IPS-18a (cell line): ENCODE data around the gene DUSP22.
A peak's percentile ranks its signal among the peaks of the same experiment; 100 is the strongest.

Experiments used
- H3K27ac ChIP-seq: one replicate; pipeline ENCODE4 v1.5.1; 2013; ENCODE audit warnings: low read length
- H3K27me3 ChIP-seq: one replicate; pipeline ENCODE4 v1.6.1; 2013; ENCODE audit warnings: mild to moderate bottlenecking, low read length; ENCODE audit not compliant: control insufficient read depth, insufficient read depth
- H3K36me3 ChIP-seq: one replicate; pipeline ENCODE4 v1.6.1; 2013; ENCODE audit warnings: low read depth, low read length; ENCODE audit not compliant: control insufficient read depth
- H3K4me1 ChIP-seq: one replicate; pipeline ENCODE4 v1.6.1; 2013; ENCODE audit warnings: low read depth, low read length; ENCODE audit not compliant: control insufficient read depth
- H3K4me3 ChIP-seq: one replicate; pipeline ENCODE4 v1.5.1; 2013; ENCODE audit warnings: low read length
- H3K9ac ChIP-seq: one replicate; pipeline ENCODE4 v1.6.1; 2013; ENCODE audit warnings: mild to moderate bottlenecking, low read length, moderate library complexity
- H3K9me3 ChIP-seq: one replicate; pipeline ENCODE4 v1.6.1; 2013; ENCODE audit warnings: low read depth, low read length; ENCODE audit not compliant: control insufficient read depth

The DUSP22 gene

DNA sequence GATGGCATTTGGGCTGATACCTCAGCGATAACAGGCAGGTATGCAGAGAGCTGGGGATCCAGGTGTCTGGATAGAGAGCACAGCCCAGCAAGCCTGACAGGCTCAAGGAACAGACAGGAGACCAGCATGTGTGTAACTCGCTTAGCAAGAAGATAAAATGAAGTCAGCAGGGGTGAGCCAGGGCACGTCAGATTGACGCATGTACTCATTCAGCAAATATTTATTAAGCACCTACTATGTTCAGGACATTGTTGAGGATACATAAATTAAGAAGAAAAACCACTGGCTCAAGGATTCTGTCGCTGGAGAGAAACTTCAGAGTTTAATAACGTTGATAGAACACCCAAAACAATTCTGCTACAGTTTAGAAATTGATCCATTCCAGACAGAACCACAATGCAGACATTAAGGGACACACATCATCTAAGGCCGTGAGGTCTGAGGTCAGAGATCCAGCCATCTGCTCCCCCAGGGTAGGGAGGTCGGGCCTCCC is 1.0 kb upstream of the DUSP22 start:
- H3K27ac ChIP-seq = no peak overlapping the region
- H3K4me3 ChIP-seq = peak overlapping the region; percentile 86
- no peaks in the 10 kb centered on the region for H3K36me3 ChIP-seq
- peaks cover 12% of the 10 kb centered on the region for H3K27me3 ChIP-seq
- H3K9ac ChIP-seq = peak overlapping the region; percentile 60
- H3K9me3 ChIP-seq = no peaks in the 10 kb centered on the region
- H3K4me1 ChIP-seq = peaks cover 1% of the 10 kb centered on the region

DNA sequence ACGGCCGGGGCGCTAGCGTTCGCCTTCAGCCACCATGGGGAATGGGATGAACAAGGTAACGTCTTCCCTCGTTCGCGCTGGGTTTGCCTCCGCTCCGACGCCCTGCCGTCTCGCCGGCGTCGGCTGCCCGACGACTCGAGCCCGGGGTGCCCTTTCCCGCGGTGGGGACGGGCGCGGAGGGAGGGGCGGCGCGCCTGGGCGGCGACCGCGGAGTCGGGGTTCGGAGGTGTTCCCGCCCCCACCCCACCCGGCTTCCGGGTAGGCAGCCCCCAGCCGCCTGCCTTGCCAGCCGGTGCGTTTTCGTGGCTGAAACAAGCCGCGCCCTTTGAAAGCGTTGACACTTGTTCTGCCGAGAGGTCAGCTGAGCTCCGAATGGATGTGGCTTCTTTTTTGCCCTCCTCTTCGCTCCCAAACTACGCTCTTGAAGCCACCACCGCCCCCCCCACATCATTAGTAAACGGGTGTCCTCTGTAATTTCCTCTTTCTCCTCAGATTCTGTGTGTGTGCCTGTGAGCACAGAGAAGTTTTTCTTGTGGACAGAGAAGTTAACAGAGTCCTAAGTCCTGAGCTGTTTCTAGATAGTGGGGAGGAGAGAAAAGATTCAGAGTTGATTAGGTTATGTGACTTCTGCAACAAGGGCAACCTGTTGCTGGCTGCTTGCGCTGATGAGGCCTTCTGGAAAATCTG is 362 bp downstream of the DUSP22 start:
- Histone ChIP-seq H3K9me3 (no peaks in the 10 kb centered on the region), H3K36me3 (no peaks in the 10 kb centered on the region), H3K27ac (no peak overlapping the region), H3K4me3 (peak overlapping the region; percentile 86), H3K9ac (peak overlapping the region; percentile 47), H3K27me3 (peaks cover 12% of the 10 kb centered on the region), H3K4me1 (peaks cover 6% of the 10 kb centered on the region)

DNA sequence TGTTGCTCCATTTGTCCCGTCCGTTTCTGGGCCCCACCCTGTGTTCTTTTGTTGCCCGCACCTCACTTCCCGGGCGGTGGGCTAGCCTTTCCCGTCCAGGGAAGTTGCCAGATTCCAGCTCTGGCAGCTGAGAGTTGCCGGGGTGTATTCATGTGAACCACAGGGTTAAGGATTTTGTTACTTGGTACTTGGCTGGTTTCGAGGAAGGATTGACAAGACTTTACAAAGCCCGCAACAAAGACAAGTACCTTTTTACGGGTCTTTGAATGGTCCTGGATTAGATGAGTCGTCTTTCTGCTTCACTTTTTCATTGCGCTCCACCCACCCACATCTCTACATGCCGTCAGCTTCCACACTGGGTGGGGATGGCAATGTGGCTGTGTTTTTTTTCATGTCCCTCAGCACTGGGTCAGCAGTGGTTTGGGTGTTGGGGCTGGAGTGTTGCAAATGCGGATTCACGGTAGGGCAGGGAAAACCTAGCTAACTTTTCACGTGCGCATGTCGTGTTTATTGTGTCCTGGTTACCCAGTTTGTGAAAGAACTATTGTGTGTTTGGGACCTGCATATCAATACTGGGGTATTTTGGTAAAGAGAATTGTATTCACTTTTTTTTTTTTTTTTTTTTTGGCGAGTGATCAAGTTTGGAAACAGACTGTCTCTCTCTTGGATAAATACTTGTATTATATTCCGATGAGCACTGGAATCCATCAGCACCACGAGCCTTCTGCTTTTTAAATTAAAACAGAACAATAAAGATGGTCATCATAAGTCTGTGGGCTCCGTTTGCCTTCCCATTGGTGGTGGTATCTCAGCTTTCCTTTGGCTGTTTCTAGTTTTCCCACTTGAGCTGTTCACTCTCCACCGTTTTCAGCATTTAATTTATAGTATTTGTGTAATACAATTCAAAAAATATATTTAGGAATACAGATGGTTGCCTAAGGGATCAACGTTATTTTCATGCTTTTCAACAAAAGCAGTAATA is 1.2 kb downstream of the DUSP22 start:
- Histone ChIP-seq H3K9me3 (no peaks in the 10 kb centered on the region), H3K4me1 (peaks cover 6% of the 10 kb centered on the region), H3K36me3 (no peaks in the 10 kb centered on the region), H3K27ac (no peak overlapping the region), H3K9ac (peak overlapping the region; percentile 47), H3K4me3 (peak overlapping the region; percentile 86), H3K27me3 (peaks cover 12% of the 10 kb centered on the region)

DNA sequence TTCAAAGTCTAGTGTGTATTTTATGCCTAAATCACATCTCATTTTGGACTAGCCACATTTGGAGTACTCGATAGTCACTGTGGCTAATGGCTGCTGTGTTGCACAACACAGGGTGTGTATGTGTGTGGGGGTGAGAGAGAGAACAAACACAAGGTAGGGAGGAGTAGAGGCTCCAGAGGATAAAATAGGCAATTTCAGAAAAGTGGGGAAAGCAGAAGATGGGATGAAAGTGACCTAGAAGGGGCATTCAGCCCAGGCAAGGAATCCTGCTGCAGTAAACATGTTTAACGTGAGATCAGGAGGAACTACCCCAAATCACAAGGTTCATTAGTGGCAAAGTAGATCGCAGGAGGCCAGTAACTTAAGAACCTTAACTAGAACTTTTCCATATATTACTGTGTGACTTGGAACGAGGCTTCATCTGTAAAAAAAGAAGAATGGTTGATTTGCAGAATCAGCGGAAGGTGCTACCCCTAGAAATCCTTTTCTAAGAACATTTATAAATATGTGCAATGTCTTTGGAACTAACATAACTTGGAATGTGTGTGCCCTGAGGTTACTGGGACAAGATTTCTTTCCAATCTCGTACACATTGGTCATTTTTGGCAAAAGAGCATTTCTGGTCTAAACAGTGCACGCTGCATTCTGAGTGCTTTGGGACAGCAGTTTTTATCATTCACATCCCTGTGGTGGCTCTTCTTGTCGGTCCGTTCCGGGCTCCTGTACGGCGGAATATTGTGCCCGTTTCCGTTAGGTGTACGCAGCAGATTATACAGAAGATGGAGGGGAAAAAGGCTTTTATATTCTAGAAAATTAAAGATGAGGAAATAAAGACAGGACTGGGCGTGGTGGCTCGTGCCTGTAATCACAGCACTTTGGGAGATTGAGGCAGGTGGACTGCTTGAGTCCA is 2.6 kb downstream of the DUSP22 start:
- no peaks in the 10 kb centered on the region for H3K36me3 ChIP-seq
- H3K27ac ChIP-seq = no peak overlapping the region
- H3K4me3 ChIP-seq = no peak overlapping the region
- H3K9ac ChIP-seq = no peak overlapping the region
- peaks cover 12% of the 10 kb centered on the region for H3K27me3 ChIP-seq
- peaks cover 9% of the 10 kb centered on the region for H3K4me1 ChIP-seq
- no peaks in the 10 kb centered on the region for H3K9me3 ChIP-seq

DNA sequence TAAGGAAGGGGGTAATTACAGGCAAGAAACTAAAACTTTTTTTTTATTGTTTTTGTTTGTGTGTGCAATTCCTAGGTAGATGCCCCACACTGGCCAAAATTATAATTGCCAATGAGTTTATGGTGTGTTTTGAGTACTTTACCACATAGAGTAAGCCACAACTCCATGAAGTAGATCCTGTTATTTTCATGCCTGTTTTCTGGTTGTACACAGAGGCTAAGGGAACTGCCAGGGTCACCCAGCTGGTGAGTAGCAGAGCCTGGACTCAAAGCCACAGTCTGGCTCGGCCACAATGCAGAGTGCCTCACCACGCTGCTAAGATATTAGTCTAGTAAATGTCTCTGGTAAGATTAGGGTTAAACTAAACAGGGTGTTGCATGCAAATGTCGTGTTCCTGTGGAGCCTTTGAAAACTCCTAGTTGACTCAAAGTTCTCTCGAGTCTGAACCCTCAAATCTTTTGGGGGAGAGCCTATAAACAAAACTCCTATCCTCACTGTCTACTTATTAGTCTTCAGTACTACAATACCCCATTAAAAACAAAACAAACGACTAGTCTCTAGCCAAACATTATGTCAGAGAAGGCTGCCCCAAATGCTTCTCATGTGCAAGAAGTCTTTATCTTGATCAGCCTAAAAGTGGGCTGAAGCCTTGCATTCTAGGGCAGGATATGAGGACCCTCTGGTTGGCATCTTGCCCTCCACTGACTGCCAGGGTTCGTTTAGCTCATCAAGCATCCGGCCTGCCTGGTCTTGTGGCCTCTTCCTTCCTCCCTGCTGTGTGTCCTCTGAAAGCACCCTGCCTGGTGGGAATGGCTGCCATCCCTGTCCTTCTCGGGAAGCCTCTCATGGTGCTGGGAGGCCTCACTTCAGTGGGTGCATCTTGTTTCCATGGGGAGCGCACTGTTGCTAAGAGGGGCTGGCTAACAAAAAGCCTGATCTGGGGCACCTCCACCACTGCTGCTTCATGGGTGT is 4.2 kb downstream of the DUSP22 start:
- no peak overlapping the region for H3K9ac ChIP-seq
- peaks cover 9% of the 10 kb centered on the region for H3K4me1 ChIP-seq
- H3K36me3 ChIP-seq = no peaks in the 10 kb centered on the region
- no peak overlapping the region for H3K27ac ChIP-seq
- H3K27me3 ChIP-seq = peaks cover 12% of the 10 kb centered on the region
- H3K4me3 ChIP-seq = no peak overlapping the region
- no peaks in the 10 kb centered on the region for H3K9me3 ChIP-seq

DNA sequence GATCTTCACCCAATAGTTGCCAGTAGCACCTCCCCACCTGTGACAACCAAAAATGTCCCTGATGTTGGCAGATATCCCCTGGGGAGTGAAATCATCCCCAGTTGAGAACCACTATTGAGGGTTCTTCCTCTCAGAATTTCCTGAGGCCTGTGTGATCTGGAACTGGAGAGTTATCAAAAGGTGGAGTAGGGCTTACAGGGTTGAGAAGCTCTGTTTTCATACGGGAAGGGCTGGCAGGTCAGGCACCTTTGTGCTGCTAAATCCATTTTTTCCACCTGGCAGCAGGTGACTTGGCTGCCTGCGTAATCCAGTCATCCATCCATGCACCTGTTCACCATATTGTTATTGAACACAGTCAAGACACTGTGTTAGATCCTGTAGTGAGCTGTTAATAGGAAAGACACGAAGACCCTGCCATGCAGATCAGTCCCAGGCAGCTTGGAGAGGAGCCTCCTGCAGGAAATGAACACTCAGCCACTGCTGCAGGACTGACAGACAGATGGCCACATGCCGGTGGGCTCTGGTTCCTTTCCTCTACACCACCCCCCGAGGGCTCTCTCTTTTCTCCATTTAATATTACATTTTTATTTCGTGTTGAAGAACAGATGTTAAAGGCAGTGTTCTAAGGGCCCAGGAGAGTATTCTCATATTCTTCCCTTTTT is 5.4 kb downstream of the DUSP22 start:
- peaks cover 9% of the 10 kb centered on the region for H3K4me1 ChIP-seq
- no peaks in the 10 kb centered on the region for H3K36me3 ChIP-seq
- no peak overlapping the region for H3K4me3 ChIP-seq
- no peak overlapping the region for H3K27ac ChIP-seq
- peaks cover 12% of the 10 kb centered on the region for H3K27me3 ChIP-seq
- no peaks in the 10 kb centered on the region for H3K9me3 ChIP-seq
- no peak overlapping the region for H3K9ac ChIP-seq

DNA sequence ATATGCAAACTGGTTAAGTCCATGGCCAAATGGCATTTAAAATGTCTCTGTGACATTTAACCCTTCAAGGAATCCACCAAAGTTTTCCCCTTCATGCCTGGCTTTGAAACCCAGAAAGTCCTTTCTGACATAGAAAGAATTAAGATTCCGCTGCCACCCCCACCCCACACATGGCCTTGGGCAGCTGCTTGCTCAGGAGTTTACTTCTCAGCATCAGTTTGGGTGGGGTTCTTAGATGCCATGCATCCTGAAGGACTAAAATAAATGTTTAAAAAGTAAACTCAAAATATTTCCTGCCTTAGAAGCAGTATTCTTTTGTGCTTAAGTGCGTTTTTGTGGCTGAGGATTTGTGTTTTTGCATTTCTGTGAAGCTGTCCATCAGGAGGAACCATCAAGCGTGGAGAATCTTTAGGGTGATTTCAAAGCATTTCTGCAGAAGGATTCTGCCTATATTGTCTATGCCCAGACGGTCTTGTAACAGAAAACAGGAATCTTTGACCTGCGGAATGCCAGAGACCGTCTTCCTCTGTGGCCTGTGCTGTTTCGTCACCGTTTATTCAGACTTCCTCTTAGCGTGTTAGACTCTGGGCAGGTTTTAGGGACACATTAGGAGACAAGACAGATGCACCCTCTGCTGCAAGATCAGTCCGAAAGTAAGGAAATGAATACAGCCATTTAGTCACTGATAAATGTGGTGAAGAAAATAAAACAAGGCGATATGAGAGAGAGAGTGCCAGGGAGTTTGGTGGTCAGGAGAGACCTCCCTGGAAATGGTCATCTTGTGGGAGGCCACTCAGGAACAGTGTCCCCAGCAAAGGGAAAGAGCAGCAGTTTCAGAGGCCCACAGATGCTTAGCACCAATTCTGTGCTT is 6.2 kb downstream of the DUSP22 start:
- H3K4me1 ChIP-seq = peaks cover 9% of the 10 kb centered on the region
- H3K27ac ChIP-seq = no peak overlapping the region
- peaks cover 8% of the 10 kb centered on the region for H3K27me3 ChIP-seq
- no peak overlapping the region for H3K4me3 ChIP-seq
- no peaks in the 10 kb centered on the region for H3K36me3 ChIP-seq
- no peak overlapping the region for H3K9ac ChIP-seq
- no peaks in the 10 kb centered on the region for H3K9me3 ChIP-seq

DNA sequence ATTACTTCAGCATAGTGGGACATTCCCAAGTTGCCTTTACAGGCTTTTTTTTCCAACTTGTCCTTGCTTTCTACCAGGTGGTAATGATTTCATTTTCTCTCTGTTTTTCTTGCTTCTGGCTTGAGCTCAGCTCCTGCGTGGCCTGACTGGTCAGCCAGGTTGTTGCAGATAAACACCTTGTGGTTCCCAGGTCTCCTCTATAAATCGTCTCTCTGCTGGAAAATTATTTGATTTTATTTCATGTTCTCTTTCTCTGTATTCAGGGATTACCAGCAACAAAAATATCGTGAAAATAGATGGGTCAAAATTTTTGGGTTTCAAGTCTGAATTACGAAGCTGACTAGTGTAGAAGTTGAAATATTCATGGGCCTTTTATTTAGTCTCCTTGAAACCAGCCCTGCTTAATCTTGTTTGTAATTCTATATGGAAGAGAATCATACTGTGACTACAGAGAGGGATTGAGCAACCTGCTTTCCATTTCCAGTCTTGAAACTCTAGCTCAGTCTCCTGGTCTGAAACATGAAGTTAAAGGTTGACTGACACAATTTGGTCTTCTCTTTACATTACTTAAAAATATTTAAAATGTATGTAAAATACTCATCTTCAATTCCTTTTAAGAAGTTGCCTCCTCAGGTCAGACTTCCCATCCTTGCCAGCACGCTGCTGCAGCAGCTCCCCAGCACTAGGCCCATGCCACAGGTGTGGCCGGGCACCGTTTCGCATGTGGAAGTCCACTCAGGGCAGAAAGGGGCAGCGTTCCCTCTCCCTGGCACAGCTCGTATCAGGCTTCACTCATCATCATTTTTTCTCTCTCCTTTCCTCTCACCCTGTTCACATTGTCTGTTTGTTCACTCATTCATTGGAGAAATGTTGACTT is 7.1 kb downstream of the DUSP22 start:
- H3K4me3 ChIP-seq = no peak overlapping the region
- H3K36me3 ChIP-seq = no peaks in the 10 kb centered on the region
- H3K27ac ChIP-seq = no peak overlapping the region
- H3K9me3 ChIP-seq = no peaks in the 10 kb centered on the region
- peaks cover 9% of the 10 kb centered on the region for H3K4me1 ChIP-seq
- H3K9ac ChIP-seq = no peak overlapping the region
- no peaks in the 10 kb centered on the region for H3K27me3 ChIP-seq

DNA sequence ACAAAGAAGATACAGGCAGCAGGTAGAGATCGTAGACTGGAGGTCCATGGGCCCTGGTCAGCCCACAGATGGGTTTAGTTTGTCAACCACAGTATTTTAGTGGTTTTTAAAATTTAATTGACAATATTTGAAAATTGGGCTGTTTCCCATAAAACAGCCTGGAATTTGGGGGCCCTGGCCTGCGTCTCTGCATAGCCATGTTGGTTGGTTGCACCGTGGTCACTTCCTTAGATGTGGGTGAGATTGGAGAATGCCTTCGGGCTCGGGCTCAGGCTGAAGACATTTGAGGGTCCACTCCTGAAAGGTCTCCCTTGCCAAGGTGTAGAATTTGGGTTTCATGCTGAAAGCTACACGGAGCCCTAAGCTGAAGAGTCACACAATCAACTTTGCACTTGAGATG is 7.7 kb downstream of the DUSP22 start:
- Histone ChIP-seq H3K9me3 (no peaks in the 10 kb centered on the region), H3K9ac (no peak overlapping the region), H3K27me3 (no peaks in the 10 kb centered on the region), H3K27ac (no peak overlapping the region), H3K36me3 (no peaks in the 10 kb centered on the region), H3K4me3 (no peak overlapping the region), H3K4me1 (peaks cover 9% of the 10 kb centered on the region)
